Lower lobe of right lung (tissue), 2 donors: ENCODE data around the gene CLASP1. TPM values are rescaled to one million over a fixed set of nuclear protein-coding genes. Genes with fewer than 3 reads are reported as not detected.

Experiments used
- ATAC-seq, 2 donors: fragments of 200-7000 bp; cut with Tn5 transposase; one replicate each; pipeline ENCODE4 v1.9.1; 2020 to 2022; ENCODE audit warnings: mild to moderate bottlenecking in 2 of 2, moderate library complexity in 2 of 2
- DNase-seq: peaks from one replicate; pipeline ENCODE4 v3.0.0-alpha.2; 2020
- H3K27ac ChIP-seq: fragments of 200-600 bp; one replicate; pipeline ENCODE4 v1.8.0; 2022
- H3K27me3 ChIP-seq: fragments of 200-600 bp; one replicate; pipeline ENCODE4 v1.8.0; 2022; ENCODE audit warnings: low read depth
- H3K36me3 ChIP-seq: fragments of 200-600 bp; one replicate; pipeline ENCODE4 v1.8.0; 2022; ENCODE audit warnings: mild to moderate bottlenecking
- H3K4me1 ChIP-seq: fragments of 200-600 bp; one replicate; pipeline ENCODE4 v1.8.0; 2022
- H3K4me3 ChIP-seq: fragments of 200-600 bp; one replicate; pipeline ENCODE4 v1.8.0; 2022; ENCODE audit warnings: mild to moderate bottlenecking
- H3K9me3 ChIP-seq: fragments of 200-600 bp; one replicate; pipeline ENCODE4 v1.8.0; 2022
- CTCF ChIP-seq: fragments of 200-600 bp; IDR thresholded peaks from one replicate; pipeline ENCODE4 v1.8.0; 2022; ENCODE audit warnings: antibody characterized with exemption, mild to moderate bottlenecking
- intact Hi-C: fragments of 100-400 bp; cut with DNase I; formaldehyde crosslinking; loops from one replicate; pipeline ENCODE4 v1.11.0; 2022
- total RNA-seq: library from RNA; stranded (reverse); fragmentation: NEBNext Ultra II Directional; extraction: Animal tissue kit (Norgen Biotek cat#: 25700); gene quantifications from one replicate; pipeline ENCODE4 v1.2.1, GENCODE V29; 2021
- donor health status: DM: no; HTN: yes; CAD: no; lungs with severe emphysema.

The CLASP1 gene
- total RNA-seq, 1 donor from 2014 or later = 45.8 TPM

GRCh38 chr2:121502781-121503180, 146.5 kb downstream of the CLASP1 start:
- no peak overlapping the region for H3K4me3 ChIP-seq
- intact Hi-C loops = no loop called here
- ATAC-seq (no peak), DNase-seq (no peak)
- no peak for TF ChIP-seq CTCF
- no peaks in the 10 kb centered on the region for H3K4me1 ChIP-seq
- H3K27ac ChIP-seq = no peak overlapping the region
- peaks cover 33% of the 10 kb centered on the region for H3K36me3 ChIP-seq
- H3K27me3 ChIP-seq = no peaks in the 10 kb centered on the region
- H3K9me3 ChIP-seq = no peaks in the 10 kb centered on the region

GRCh38 chr2:121502246-121502645, 147.0 kb downstream of the CLASP1 start:
- H3K27me3 ChIP-seq = no peaks in the 10 kb centered on the region
- peaks cover 33% of the 10 kb centered on the region for H3K36me3 ChIP-seq
- H3K4me1 ChIP-seq = no peaks in the 10 kb centered on the region
- H3K4me3 ChIP-seq = no peak overlapping the region
- TF ChIP-seq CTCF = no peak
- no peak overlapping the region for H3K27ac ChIP-seq
- H3K9me3 ChIP-seq = no peaks in the 10 kb centered on the region
- DNase-seq (no peak), ATAC-seq (no peak)
- intact Hi-C loops = no loop called here

- Histone ChIP-seq H3K27me3 (no peaks in the 10 kb centered on the region), H3K27ac (no peak overlapping the region), H3K4me1 (no peaks in the 10 kb centered on the region), H3K4me3 (no peak overlapping the region), H3K36me3 (peaks cover 40% of the 10 kb centered on the region), H3K9me3 (no peaks in the 10 kb centered on the region)
- ATAC-seq (no peak), DNase-seq (no peak)
- intact Hi-C loops = no loop called here
- no peak for TF ChIP-seq CTCF
Observed at GRCh38 chr2:121501554-121501953, 147.7 kb downstream of the CLASP1 start.

GRCh38 chr2:121501031-121501430, 148.2 kb downstream of the CLASP1 start:
- Histone ChIP-seq H3K4me3 (no peak overlapping the region), H3K27me3 (no peaks in the 10 kb centered on the region), H3K27ac (no peak overlapping the region), H3K36me3 (peaks cover 43% of the 10 kb centered on the region), H3K4me1 (no peaks in the 10 kb centered on the region), H3K9me3 (no peaks in the 10 kb centered on the region)
- TF ChIP-seq CTCF = no peak
- ATAC-seq (no peak), DNase-seq (no peak)
- intact Hi-C loops = no loop called here

GRCh38 chr2:121498731-121499130, 150.5 kb downstream of the CLASP1 start:
- Histone ChIP-seq H3K27me3 (no peaks in the 10 kb centered on the region), H3K4me1 (no peaks in the 10 kb centered on the region), H3K4me3 (no peak overlapping the region), H3K36me3 (peaks cover 46% of the 10 kb centered on the region), H3K27ac (no peak overlapping the region), H3K9me3 (no peaks in the 10 kb centered on the region)
- no peak for DNase-seq
- ATAC-seq = no peak
- intact Hi-C loops = no loop called here
- TF ChIP-seq CTCF = no peak

- Histone ChIP-seq H3K27me3 (no peaks in the 10 kb centered on the region), H3K4me1 (peaks cover 24% of the 10 kb centered on the region), H3K27ac (no peak overlapping the region), H3K9me3 (no peaks in the 10 kb centered on the region), H3K36me3 (peaks cover 13% of the 10 kb centered on the region), H3K4me3 (no peak overlapping the region)
- ATAC-seq (no peak), DNase-seq (no peak)
- no peak for TF ChIP-seq CTCF
- intact Hi-C loops = no loop called here
Observed at GRCh38 chr2:121492409-121492808, 156.9 kb downstream of the CLASP1 start.
